KMS-11 (cell line): ENCODE data around the gene OSCP1.
A peak's percentile ranks its signal among the peaks of the same experiment; 100 is the strongest.

Experiments
- H2AFZ ChIP-seq: fragments of 200-600 bp; sonication (generic); 2 replicates; pipeline ENCODE4 v1.6.1; 2016; ENCODE audit warnings: antibody characterized with exemption, mixed run types, low read depth
- H3K27ac ChIP-seq: fragments of 200-600 bp; sonication (generic); 2 replicates; pipeline ENCODE4 v1.6.1; 2016; ENCODE audit warnings: mild to moderate bottlenecking, mixed run types
- H3K27me3 ChIP-seq: fragments of 200-600 bp; sonication (generic); 2 replicates; pipeline ENCODE4 v1.6.1; 2017; ENCODE audit warnings: mild to moderate bottlenecking, low read depth, mixed run types, moderate library complexity; ENCODE audit not compliant: insufficient read depth
- H3K36me3 ChIP-seq: fragments of 200-600 bp; sonication (generic); 2 replicates; pipeline ENCODE4 v1.6.1; 2017; ENCODE audit warnings: mild to moderate bottlenecking, mixed run types; ENCODE audit not compliant: insufficient read depth
- H3K4me1 ChIP-seq: fragments of 200-600 bp; sonication (generic); 2 replicates; pipeline ENCODE4 v1.6.1; 2016; ENCODE audit warnings: mild to moderate bottlenecking, low read depth, mixed run types; ENCODE audit not compliant: poor library complexity, severe bottlenecking
- H3K4me2 ChIP-seq: fragments of 200-600 bp; sonication (generic); 2 replicates; pipeline ENCODE4 v1.7.0; 2016; ENCODE audit warnings: mild to moderate bottlenecking, mixed run types
- H3K4me3 ChIP-seq: fragments of 200-600 bp; sonication (generic); IDR thresholded peaks from 2 replicates; pipeline ENCODE4 v1.6.1; 2017; ENCODE audit warnings: low read depth, low read length, mixed read lengths; ENCODE audit not compliant: insufficient read depth
- H3K79me2 ChIP-seq: fragments of 200-600 bp; sonication (generic); 2 replicates; pipeline ENCODE4 v1.6.1; 2016; ENCODE audit warnings: low read depth, mixed run types; ENCODE audit not compliant: insufficient read depth
- H3K9ac ChIP-seq: fragments of 200-600 bp; sonication (generic); 2 replicates; pipeline ENCODE4 v1.6.1; 2016; ENCODE audit warnings: mild to moderate bottlenecking, mixed run types
- H4K20me1 ChIP-seq: fragments of 200-600 bp; sonication (generic); 2 replicates; pipeline ENCODE4 v1.6.1; 2016; ENCODE audit warnings: mild to moderate bottlenecking, mixed run types; ENCODE audit not compliant: insufficient read depth
- TF ChIP-seq, protein P1 (sequence below): fragments of 200-600 bp; sonication (generic); conservative IDR thresholded peaks from 2 replicates; pipeline ENCODE4 v1.6.1; 2017; ENCODE audit warnings: low read depth, mild to moderate bottlenecking, antibody characterized with exemption, low read length, moderate library complexity, mixed read lengths

The OSCP1 gene

DNA sequence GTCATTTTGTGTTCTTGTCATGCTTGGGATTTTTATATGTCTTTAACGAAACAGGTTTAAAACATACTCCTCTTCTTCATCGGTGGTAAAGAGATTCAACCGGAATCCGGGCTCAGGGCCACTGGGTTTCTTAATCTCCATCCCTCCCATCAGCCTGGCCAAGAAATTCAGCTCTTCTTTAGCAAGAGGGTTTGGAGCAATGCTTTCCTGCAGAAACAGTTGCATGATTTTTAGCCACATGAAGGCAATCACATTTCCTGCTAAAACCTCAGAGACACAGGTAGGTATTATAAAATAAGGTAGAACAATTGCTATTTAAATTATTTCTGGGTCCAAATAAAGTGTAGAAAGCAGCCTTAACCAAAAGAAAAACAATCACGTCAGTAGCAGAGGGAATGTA lies 29.8 kb downstream of the OSCP1 start:
- H3K27me3 ChIP-seq = no peaks in the 10 kb centered on the region
- H3K4me3 ChIP-seq = no peak overlapping the region
- H3K36me3 ChIP-seq = no peaks in the 10 kb centered on the region
- no peak overlapping the region for H3K27ac ChIP-seq
- H2AFZ ChIP-seq = peak overlapping the region; percentile 59; the same call in 1 of the 2 replicates
- H3K79me2 ChIP-seq = no peaks in the 10 kb centered on the region
- H3K9ac ChIP-seq = no peak overlapping the region
- H4K20me1 ChIP-seq = no peaks in the 10 kb centered on the region
- H3K4me1 ChIP-seq = peaks cover 9% of the 10 kb centered on the region
- no peak overlapping the region for H3K4me2 ChIP-seq
- TF ChIP-seq, protein P1, sequence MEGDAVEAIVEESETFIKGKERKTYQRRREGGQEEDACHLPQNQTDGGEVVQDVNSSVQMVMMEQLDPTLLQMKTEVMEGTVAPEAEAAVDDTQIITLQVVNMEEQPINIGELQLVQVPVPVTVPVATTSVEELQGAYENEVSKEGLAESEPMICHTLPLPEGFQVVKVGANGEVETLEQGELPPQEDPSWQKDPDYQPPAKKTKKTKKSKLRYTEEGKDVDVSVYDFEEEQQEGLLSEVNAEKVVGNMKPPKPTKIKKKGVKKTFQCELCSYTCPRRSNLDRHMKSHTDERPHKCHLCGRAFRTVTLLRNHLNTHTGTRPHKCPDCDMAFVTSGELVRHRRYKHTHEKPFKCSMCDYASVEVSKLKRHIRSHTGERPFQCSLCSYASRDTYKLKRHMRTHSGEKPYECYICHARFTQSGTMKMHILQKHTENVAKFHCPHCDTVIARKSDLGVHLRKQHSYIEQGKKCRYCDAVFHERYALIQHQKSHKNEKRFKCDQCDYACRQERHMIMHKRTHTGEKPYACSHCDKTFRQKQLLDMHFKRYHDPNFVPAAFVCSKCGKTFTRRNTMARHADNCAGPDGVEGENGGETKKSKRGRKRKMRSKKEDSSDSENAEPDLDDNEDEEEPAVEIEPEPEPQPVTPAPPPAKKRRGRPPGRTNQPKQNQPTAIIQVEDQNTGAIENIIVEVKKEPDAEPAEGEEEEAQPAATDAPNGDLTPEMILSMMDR = no peak

DNA sequence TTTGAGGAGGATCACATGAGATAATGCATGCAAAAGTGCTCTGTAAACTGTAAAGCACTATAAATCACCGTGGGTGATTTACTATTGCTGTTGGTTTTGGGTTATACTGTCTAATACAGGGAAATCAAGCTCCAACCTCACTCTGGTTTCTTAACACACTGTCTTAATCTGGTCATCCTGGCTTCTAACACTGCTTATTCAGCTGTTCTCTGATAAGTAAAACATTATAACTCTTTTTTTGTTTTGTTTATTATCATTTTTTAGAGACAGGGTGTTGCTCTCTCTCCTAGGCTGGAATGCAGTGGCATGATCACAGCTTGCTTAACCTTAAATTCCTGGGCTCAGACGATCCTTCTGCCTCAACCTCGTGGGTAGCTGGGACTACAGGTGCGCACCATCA lies 30.7 kb downstream of the OSCP1 start:
- Histone ChIP-seq H3K9ac (no peak overlapping the region), H2AFZ (no peak overlapping the region), H3K4me2 (no peak overlapping the region), H3K4me1 (peaks cover 9% of the 10 kb centered on the region), H3K36me3 (no peaks in the 10 kb centered on the region), H3K27ac (no peak overlapping the region), H4K20me1 (no peaks in the 10 kb centered on the region), H3K79me2 (no peaks in the 10 kb centered on the region), H3K27me3 (no peaks in the 10 kb centered on the region), H3K4me3 (no peak overlapping the region)
- TF ChIP-seq, protein P1 = no peak

DNA sequence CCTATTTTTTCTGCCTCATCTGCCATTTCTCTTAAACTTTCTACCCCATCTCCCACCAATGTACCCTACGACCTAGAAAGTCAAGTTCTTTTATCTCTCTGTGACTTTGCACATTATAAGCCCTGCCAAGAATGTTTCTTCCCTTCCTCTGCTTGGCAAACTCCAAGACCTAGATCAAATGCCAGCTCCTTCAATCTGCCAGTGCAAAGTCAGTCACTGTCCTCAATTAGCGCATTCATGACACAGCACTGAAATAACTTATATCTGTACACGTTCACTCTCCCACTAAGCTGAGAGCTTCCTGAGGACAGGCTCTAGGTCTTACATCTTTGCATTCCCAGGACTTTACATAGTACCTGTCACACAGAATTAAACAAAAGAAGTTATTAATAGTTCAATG lies 31.1 kb downstream of the OSCP1 start:
- TF ChIP-seq, protein P1 = no peak
- H3K4me1 ChIP-seq = peaks cover 9% of the 10 kb centered on the region
- H3K4me2 ChIP-seq = no peak overlapping the region
- H3K36me3 ChIP-seq = no peaks in the 10 kb centered on the region
- H3K27me3 ChIP-seq = no peaks in the 10 kb centered on the region
- no peak overlapping the region for H2AFZ ChIP-seq
- no peak overlapping the region for H3K9ac ChIP-seq
- H3K27ac ChIP-seq = no peak overlapping the region
- no peaks in the 10 kb centered on the region for H4K20me1 ChIP-seq
- H3K4me3 ChIP-seq = no peak overlapping the region
- H3K79me2 ChIP-seq = no peaks in the 10 kb centered on the region

DNA sequence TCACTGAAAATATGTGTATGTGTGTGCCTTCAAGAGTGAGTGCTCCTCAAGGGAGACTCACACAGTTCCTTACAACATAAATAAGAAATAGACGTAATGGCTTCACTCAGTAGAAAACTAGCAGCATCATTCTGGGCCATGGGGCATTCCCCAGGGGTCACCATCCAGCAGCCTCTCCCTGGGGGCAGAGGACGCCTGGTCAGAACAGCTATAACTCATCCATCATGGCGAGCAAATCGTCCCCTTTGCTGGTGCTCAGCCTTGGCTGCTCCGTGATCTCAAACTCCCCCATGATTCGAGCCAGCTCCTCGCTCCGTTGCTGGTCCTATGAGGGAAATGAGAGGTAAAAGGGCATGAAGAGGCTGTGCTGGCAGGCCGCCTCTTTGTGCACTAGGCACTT lies 32.3 kb downstream of the OSCP1 start:
- H3K27me3 ChIP-seq = no peaks in the 10 kb centered on the region
- TF ChIP-seq, protein P1 = no peak
- no peak overlapping the region for H3K27ac ChIP-seq
- H2AFZ ChIP-seq = no peak overlapping the region
- no peaks in the 10 kb centered on the region for H3K79me2 ChIP-seq
- no peak overlapping the region for H3K9ac ChIP-seq
- peaks cover 9% of the 10 kb centered on the region for H3K4me1 ChIP-seq
- H3K36me3 ChIP-seq = no peaks in the 10 kb centered on the region
- H3K4me2 ChIP-seq = no peak overlapping the region
- H4K20me1 ChIP-seq = no peaks in the 10 kb centered on the region
- H3K4me3 ChIP-seq = no peak overlapping the region
